Measurements from ENCODE around the gene RPTOR.

Gene RPTOR

DNA sequence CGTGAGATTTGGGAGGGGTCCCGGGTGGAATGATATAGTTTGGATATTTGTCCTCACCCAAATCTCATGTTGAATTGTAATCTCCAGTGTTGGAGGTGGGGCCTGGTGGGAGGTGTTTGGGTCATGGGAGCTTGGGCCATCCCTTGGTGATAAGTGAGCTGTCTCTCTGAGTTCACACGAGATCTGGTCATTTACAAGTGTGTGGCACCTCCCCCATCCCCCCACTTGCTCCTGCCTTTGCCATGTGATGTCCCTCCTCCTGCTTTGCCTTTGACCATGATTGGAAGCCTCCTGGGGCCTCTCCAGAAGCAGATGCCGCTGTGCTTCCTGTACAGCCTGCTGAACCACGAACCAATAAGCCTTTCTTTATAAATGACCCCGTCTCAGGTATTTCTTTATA lies 469.0 kb downstream of the RPTOR start:
- no peak for DNase-seq

DNA sequence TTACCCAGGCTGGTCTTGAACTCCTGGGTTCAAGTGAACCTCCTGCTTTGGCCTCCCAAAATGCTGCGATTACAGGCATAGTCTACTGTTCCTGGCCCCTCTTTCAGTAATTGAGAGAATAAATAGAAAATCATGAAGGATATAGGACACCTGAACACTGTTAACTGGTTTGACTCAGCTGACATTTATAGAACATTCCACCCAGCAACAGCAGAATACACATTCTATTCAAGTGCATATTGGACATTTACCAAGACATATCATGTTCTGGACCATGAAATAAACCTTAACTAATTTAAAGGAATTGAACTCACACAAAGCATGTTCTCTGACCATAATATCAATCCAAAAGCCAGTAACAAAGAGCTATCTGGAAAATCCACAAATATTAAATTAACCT lies 470.5 kb downstream of the RPTOR start:
- DNase-seq: no peak
